Activated CD4-positive, alpha-beta T cell treated with anti-CD3 and anti-CD28 coated beads, Interleukin-2, amount 50 U/mL, for 4 hours (primary cell): Measurements from ENCODE around the gene RNF115.
"Not testable (repeated sequence)": the region's sequence is repeated elsewhere in the genome, so short reads cannot be mapped to it uniquely, and the experiment has no call there.

Experiments
- DNase-seq, 2 experiments: peaks; one replicate each; pipeline ENCODE4 v3.0.0-alpha.2; 2020

Gene RNF115

DNA sequence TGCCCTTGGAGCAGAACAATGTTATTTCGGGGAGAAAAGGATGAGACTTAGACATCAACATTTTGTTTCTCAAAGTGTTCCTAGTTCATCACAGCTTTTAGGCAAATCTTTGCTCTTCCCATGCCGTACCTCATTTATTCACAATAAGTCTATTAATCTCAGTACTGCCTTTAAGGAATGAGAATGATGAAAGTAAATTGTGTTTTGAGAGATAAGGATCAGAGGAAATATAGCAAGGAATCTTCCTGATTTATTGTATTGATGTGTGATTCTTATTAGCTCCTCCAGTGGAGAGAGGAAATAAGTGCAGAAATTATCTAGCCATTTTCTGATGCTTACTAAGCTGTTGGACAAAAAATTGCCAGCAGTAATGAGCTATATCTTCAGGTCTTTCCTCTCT is 2.1 kb upstream of the RNF115 start:
- DNase-seq, result no peak

DNA sequence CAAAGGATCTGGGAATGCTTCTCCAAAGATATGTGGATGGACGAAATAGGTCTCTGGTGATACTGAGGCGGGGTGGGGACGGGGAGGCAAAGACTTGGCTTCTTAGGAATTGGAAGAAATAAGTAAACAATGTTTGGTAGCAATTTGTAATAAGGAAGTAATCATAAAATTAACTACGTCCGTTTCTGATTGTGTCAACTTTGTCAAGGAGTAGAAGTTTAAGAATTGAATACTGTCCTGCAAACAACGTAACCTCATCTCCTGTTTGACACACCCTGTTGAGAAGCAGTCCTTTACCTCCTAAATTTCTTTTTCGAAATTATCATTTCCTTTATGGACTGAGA is 576 bp upstream of the RNF115 start:
- DNase-seq, result no peak

DNA sequence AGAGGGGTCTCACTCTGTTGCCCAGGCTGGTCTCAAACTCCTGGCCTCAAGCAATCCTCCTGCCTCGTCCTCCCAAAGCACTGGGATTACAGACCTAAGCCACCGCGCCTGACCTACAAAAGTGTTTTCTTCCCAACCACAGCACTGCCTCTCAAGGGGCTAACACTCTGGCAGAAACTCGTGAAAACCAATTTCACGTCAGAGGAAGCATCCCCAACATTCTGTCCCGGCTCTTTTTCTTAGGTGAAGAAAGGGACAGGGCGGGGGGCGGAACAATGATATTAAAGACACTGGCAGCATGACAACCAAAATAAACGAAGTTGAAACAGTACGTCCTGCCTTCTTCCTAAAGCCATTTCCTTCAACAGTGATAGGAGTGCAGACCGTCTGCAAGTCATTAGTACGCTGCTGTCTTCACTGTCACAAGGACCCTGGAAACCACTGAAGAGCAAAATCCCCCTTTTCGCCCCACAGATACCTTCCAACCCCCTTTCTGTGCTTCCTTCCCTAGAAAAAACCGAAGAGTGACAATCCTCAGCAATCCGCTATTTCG is 1.0 kb downstream of the RNF115 start:
- DNase-seq, result not testable (repeated sequence)

DNA sequence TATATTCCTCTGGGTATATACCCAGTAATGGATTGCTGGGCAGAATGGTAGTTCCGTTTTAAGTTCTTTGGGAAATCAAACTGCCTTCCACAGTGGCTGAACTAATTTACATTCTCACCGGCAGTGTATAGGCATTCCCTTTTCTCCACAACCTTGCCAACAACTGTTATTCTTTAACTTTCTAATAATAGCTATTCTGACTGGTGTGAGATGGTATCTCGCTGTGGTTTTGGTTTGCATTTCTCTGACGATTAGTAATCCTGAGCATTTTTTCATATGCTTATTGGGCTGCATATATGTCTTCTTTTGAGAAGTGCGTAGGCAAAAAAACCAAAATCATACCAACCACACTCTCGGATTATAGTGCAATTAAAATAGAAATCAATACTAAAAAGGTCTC is 5.8 kb downstream of the RNF115 start:
- DNase-seq, result not testable (repeated sequence)

DNA sequence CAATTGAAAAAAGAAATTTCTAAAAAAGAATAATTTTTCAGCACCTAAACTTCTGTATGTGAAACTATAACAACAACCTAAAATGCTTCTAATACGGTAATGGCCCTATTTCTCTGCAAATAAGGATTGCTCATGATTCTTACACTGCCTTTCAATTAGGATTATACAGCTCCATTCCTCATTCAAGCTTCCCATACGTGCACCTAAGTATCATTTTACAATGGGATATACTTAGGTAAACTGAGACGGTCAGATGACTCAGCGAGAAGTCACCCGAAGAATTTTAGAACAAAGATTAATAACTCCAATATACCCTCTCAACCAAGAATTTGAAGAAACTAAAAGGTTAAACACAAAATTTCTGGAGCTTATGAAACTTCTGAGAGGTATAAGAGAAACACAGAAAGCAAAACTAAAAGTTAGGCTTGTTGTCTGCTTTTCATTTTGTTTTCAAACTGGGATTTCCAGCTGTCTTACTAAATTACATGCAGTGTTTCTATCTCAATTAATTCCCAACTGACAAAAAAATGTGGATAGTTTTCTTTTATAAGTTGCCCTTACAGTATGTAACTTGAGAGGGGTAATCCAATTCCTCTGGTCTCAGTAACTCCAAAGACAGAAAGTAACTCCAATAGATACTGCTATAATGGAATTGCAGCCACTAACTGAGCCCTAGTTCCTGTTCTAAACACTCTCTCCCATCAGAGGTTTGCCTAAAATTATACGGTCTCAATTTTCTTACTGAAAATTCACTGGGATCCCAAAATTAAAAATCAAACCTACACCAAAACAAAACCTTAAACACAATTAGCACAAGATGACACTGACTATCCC is 10.7 kb downstream of the RNF115 start:
- DNase-seq, result not testable (repeated sequence)

DNA sequence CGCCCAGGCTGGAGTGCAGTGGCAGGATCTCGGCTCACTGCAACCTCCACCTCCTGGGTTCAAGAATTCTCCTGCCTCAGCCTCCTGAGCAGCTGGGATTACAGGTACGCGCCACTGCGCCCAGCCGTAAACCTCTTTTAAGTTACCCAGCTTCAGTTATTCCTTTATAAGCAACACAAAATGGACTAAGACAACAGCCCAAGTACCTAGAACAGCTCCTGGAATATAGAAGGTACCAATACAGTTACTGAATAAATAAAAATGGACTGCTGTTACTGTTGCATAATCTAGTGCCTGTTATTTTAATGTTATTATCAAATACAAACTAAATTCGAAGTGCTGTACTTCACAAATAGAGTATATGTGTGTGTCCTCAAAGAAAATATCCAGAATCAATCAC is 17.1 kb downstream of the RNF115 start:
- no peak for DNase-seq

DNA sequence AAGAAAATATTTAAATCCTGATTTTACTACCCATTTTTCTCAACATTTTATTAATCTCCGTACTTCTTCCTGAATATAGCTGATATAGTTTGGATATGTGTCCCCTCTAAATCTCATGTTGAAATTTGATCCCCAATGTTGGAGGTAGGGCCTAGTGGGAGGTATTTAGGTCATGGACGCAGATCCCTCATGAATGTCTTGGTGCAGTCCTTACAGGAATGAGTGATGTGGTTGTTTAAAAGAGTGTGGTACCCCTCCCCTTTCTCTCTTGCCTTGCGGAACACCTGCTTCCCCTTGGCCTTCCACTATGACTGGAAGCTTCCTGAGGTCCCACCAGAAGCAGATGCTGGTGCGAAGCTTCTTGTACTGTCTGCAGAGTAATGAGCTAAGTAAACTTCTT is 17.5 kb downstream of the RNF115 start:
- DNase-seq, result no peak

DNA sequence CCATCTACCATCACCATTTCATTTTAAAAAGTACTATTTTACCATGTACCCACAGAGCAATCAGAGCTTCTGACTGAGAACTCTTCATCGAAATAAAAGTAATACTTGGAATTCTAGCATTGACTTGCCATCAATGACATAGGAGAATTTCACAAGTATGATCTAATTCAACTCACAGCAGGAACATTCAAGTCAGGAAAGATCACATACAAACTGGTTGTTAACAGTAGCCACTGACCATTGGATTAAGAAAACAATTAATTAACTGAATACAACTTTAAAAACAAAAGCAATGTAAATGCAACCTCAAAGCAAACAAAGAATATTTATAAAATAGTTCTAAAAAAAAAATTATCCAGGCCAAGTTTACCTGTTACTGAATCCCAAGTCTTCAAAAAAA is 18.8 kb downstream of the RNF115 start:
- no peak for DNase-seq

DNA sequence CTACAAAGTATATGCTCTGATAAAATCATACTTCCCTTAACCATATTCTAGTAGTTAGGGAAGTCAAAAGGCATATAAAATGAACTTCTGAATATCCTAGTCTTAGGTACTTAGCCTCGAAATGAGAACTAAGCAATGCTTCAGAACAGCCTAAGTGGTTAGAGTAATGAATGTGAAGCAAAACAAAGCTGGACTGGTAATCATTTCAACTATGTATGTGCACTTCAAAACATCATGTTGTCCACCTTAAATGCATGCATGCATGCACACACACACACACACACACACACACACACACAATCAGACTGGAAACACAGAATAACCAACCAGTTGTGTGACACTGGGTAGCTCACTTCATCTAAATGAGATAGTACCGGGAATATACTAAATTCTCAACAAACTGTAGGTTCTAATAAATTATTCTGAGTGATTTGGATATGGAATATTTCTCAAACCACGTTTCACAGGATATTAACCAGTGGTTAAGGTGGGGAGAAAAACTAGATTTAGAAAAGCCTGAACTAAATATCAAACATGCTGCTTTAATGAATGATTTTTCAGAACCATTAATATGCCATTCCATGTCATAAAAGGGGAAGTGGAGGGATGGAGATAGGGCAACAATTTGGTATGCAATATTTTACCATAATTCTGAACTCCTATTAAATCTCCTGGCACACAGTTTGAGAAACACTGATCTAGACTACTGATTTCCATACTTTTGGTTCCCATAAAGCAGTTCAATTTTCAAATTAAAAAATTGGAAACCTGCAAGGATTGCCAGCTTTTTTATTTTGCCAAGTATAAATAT is 19.5 kb downstream of the RNF115 start:
- DNase-seq, result no peak

DNA sequence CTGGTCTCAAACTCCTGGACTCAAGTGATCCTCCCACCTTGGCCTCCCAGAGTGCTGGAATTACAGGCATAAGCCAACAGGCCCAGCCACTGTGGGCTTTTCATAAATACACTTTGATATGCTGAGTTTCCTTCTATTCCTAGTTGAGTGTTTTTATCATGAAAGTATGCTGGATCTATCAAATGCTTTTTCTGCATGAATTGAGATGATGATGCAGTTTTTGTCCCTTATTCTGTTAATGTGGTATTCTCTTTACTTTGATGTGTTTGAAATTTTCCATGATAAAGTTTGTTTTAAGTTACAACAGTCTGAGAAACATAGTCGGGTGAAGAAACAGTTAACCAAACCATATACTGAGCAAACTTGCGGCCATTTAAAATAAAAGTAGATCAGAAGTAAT is 24.1 kb downstream of the RNF115 start:
- no peak for DNase-seq

DNA sequence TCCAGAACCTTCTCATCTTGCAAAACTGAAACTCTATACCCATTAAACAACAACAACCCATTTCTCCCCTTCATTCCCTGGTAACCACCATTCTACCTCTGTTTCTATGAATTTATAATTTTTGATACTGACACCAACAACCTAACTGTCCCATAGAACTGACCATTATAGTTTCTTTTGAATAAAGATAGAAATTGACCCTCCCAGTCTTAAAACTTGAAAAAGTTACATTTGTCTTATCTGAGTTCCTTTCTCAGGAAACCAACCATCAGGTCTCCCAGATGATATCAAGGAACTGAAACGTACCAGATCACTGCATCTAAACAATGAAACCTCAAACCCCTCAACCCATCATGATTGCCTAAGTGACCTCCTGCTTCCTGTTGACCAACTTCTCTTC is 27.1 kb downstream of the RNF115 start:
- DNase-seq, result no peak

DNA sequence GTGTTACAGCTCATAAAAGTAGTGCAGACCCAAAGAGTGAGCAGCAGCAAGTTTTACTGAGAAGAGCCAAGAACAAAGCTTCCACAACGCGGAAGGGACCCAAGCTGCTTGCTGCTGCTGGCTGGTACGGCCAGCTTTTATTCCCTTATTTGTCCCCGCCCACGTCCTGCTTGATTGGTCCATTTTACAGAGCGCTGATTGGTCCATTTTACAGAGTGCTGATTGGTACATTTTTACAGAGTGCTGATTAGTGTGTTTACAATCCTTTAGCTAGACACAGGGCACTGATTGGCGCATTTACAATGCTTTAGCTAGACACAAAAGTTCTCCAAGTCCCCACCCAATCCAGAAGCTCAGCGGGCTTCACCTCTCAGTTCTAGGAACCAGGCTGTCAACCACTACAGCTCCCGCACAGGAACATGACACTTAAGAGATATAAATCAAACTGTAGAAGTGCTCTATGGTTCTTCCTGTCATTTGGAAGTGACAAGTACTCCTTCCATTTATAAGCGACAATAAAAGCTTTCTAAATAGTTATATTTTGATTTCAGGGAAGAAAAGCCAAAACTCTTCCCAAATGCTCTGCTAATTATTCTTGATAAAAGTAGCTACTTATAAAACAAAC is 28.5 kb downstream of the RNF115 start:
- no peak for DNase-seq

DNA sequence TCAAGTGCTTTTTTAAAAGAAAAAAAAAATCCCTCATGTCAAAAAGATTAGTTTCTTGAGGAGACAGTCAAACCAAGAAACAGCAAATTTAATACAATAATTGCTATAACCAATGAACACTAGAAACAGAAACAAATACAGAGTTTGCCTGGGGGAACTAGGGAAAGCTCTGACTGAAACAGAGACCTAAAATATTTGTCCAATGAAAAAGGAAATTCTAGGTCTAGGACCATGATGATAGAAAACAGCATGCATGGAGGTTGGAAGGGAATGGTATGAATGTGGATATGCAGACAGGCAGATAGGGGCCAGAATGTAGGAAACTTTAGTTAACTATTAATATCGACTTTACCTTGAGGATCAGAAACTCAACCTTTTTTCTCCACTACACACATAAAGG is 31.4 kb downstream of the RNF115 start:
- no peak for DNase-seq

DNA sequence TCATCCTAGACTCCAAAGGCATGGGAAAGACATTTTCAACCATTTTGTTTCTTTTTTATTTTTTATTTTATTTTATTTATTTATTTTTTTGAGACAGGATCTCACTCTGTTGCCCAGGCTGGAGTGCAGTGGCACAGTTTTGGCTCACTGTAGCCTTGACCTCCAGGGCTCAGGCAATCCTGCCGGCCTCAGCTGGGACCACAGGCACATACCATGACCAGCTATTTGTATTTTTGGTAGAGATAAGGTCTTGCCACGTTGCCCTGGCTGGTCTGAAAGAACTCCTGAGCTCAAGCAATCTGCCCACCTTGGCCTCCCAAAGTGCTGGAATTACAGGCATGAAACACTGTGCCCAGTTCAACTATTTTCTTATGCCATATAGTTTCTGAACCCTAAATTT is 32.0 kb downstream of the RNF115 start:
- DNase-seq, result not testable (repeated sequence)

DNA sequence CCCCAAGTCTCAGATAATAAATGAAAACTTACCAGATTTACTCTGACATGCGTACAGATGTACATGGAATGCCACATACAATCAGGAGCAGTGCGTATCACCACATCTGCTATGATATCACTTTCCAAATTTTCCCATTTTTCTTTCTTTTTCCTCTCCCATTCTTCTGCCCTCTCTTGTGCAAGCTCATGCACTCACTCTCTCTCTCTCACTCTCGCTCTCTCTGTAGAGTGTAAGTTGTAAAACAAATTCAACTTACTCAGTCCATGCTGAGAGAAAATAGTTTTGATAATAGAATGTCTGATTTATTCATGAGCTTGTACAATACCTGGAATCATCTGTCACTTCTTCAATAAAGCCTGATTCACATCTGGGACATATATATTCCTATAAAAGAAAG is 35.3 kb downstream of the RNF115 start:
- no peak for DNase-seq

DNA sequence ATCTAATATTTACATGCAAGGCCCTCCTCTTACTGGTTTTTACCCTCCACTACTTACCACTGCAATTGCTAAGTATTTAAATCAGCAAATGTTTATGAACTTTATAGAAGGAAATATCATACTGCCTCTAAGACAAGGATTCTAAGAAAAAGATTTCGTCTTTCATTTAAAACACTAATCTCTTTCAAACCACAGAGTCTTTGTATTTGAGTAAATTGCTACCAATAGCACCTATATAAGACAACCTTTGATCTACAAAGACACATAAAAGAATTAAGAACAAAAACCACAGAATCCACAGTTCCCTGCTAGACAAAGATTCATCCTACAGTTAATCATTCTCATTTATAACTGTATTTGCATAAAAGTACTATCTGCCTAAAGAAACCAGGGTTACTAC is 37.6 kb downstream of the RNF115 start:
- DNase-seq, result no peak

DNA sequence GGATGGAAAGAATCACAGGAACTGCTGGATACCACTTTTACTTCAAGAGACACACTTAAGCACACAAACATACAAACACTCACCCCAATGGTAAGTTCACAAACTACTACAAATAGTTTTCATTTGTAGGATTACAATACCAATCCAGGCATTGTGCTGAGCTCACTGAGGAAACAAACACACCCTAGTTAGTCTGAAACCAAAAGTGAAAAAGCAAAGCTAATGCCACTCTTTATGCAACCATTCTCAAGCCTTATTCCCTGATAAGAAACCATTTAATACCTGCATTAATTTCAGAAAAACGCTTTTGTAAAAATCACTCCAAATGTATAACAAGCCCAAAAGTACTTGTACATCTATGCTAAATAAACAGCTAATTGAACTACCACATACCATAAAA is 38.3 kb downstream of the RNF115 start:
- DNase-seq, result no peak

DNA sequence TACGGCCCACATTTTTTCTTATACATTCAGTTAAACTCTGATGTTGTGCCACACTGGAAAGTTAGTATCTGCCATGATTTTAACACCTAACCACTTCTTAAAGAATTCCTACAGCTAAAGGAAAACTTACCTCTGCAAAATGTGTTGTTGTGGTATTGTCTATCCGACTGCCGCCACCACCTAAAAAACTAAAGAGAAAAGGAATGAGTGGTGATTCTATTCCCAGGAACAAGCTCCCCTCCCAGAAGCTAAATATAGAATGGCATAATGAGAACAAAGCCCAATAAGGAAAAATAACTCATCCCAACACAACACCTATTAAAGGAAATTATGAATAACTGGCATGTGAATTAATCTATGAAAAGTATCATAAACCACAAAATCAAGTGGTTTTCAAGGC is 39.5 kb downstream of the RNF115 start:
- DNase-seq, result no peak

DNA sequence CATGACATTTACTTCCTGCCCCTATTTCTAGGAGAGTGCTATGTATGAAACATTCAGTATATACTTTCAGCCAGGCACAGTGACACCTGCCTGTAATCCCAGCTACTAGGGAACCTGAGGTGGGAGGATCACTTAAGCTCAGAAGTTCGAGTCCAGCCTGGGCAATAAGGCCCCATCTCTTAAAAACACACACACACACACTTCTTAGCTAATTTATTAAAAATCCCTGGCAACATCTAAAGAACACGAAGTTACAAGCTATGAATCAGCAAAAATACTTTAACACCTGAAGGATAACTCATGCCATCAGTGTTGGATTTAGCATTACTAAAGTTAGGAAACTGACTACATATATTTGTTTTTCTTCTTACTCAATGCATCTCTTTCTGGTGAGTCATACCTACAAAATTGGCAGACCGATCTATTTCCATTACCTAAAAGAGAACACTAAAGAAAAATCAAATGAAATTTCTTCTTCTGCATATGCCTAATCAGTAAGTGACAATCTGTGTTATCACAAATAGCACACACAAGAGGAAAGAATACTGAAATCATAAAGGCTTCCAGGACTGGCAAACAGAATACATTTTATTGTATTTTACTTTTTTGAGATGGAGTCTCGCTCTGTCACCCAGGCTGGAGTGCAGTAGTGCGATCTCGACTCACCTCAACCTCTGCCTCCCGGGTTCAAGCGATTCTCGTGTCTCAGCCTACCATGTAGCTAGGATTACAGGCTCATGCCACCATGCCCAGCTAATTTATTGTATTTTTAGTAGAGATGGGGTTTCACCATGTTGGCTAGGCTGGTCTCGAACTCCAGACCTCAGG is 41.4 kb downstream of the RNF115 start:
- DNase-seq, result no peak

DNA sequence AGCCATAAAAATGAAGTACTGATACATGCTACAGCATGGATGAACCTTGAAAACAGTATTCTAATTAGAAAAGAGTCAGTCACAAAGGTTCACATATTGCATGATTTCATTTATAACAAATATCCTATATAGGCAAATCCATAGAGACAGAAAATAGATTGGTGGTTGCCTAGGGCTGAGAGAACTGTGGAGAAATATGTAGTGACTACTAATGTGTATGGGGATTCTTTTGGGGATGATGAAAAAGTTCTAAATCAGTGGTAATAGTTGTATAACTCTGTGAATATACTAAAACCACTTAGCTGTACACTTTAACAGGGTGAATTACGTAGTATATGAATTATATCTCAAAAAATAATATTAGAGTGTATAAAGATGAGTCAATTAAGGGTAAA is 45.8 kb downstream of the RNF115 start:
- DNase-seq, result no peak

DNA sequence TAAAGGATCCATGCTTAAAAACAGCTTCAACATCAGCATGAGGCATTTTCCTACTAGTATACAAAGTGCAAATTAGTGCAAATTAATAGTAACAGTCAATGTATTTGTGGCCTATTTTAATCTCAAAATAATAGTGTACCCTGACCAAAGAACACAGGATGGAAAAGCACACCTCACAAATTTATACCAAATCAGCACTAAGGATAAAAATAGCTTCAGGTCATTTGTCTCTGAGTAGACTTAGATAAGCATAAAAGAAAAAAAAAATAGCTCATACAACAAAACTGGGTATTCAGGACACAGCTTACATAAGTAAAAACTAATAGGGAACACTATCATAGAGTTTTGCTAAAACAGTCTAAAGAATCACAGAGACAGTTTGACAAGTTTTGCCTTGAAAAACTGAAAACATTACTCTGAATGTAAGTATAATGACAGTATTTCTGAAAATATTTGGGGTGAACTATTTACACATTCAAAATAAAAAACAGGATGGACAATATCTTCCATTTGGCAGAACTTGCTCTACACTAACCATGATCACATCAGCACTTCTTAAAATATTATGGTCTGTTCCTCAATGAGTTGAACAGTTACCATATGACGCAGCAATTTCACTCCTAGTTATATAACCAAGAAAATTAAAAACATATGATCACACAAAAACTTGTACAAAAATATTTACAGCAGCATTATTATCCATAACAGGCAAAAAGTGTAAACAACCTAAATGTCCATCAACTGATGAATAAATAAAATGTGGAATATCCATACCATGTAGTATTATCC is 46.3 kb downstream of the RNF115 start:
- DNase-seq, result no peak

DNA sequence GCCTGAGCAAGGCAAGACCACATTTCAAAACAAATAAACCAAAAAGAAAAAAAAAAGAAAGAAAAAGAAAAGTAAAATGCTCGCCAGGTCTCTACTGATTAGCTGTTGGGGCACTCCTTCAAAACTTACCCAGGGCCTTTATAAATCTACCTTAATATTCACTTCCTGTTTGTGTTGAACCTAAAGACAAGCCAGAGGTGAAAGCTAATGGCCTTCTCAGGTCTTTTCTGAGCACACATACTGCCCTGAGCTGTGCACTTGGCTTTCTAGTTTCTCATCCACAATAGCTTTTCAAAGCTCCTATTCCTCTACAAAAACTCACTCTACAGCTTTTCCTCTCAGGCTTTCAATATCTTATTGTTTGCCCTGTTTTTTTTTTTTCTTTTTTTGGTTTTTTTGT is 50.5 kb downstream of the RNF115 start:
- DNase-seq, result no peak
